DOHH2 (cell line): Measurements from ENCODE around the gene LETM1.

ENCODE experiments used
- H3F3A ChIP-seq: fragments of 200-600 bp; sonication (generic), shearing (Covaris generic); 2 replicates; pipeline ENCODE4 v1.6.0; 2016; ENCODE audit warnings: antibody characterized with exemption, mild to moderate bottlenecking; ENCODE audit not compliant: control insufficient read depth, insufficient read depth
- H3K27ac ChIP-seq: fragments of 200-600 bp; sonication (generic); 2 replicates; pipeline ENCODE4 v1.5.1; 2014; ENCODE audit warnings: low read depth, mild to moderate bottlenecking, low read length, moderate library complexity
- H3K27me3 ChIP-seq: fragments of 200-600 bp; sonication (generic); 2 replicates; pipeline ENCODE4 v1.6.1; 2014; ENCODE audit warnings: mild to moderate bottlenecking, low read length, mixed read lengths; ENCODE audit not compliant: control insufficient read depth
- H3K36me3 ChIP-seq: fragments of 200-600 bp; sonication (generic); 2 replicates; pipeline ENCODE4 v1.6.1; 2014; ENCODE audit warnings: mild to moderate bottlenecking, low read length, moderate library complexity, mixed read lengths; ENCODE audit not compliant: control insufficient read depth
- H3K4me1 ChIP-seq: fragments of 200-600 bp; sonication (generic); 2 replicates; pipeline ENCODE4 v1.6.1; 2014; ENCODE audit warnings: mild to moderate bottlenecking, low read length, mixed read lengths; ENCODE audit not compliant: control insufficient read depth
- H3K4me2 ChIP-seq: fragments of 200-600 bp; sonication (generic); 2 replicates; pipeline ENCODE4 v1.6.0; 2014; ENCODE audit warnings: mild to moderate bottlenecking, low read length, moderate library complexity
- H3K4me3 ChIP-seq: fragments of 200-600 bp; sonication (generic); 2 replicates; pipeline ENCODE4 v1.5.1; 2014; ENCODE audit warnings: mild to moderate bottlenecking, low read length, mixed read lengths
- H3K79me2 ChIP-seq: fragments of 200-600 bp; sonication (generic); 2 replicates; pipeline ENCODE4 v1.6.1; 2014; ENCODE audit warnings: mild to moderate bottlenecking, low read length, mixed read lengths; ENCODE audit not compliant: control insufficient read depth
- H3K9me2 ChIP-seq: fragments of 200-600 bp; sonication (generic); replicated peaks from 2 replicates; pipeline ENCODE4 v1.6.1; 2014; ENCODE audit warnings: mild to moderate bottlenecking, low read length, mixed read lengths; ENCODE audit not compliant: control insufficient read depth
- H3K9me3 ChIP-seq: fragments of 200-600 bp; sonication (generic); 2 replicates; pipeline ENCODE4 v1.6.1; 2014; ENCODE audit warnings: antibody characterized with exemption, low read length, mixed read lengths; ENCODE audit not compliant: control insufficient read depth, insufficient read depth
- H4K20me1 ChIP-seq: fragments of 200-600 bp; sonication (generic); 2 replicates; pipeline ENCODE4 v1.6.0; 2014; ENCODE audit warnings: low read depth, mild to moderate bottlenecking, antibody characterized with exemption, low read length, moderate library complexity; ENCODE audit not compliant: control insufficient read depth, insufficient read depth
- EZH2phosphoT487 ChIP-seq: fragments of 200-600 bp; sonication (generic); IDR thresholded peaks from 2 replicates; pipeline ENCODE4 v1.6.1; 2017; ENCODE audit warnings: borderline replicate concordance, mild to moderate bottlenecking, antibody characterized with exemption, low read length, moderate library complexity, mixed read lengths
- TF ChIP-seq, protein P1 (sequence below): fragments of 200-600 bp; sonication (generic); IDR thresholded peaks from one replicate; pipeline ENCODE4 v1.5.1; 2014; ENCODE audit warnings: antibody characterized with exemption, mild to moderate bottlenecking, low read depth, low read length; ENCODE audit not compliant: poor library complexity, severe bottlenecking

The LETM1 gene

DNA sequence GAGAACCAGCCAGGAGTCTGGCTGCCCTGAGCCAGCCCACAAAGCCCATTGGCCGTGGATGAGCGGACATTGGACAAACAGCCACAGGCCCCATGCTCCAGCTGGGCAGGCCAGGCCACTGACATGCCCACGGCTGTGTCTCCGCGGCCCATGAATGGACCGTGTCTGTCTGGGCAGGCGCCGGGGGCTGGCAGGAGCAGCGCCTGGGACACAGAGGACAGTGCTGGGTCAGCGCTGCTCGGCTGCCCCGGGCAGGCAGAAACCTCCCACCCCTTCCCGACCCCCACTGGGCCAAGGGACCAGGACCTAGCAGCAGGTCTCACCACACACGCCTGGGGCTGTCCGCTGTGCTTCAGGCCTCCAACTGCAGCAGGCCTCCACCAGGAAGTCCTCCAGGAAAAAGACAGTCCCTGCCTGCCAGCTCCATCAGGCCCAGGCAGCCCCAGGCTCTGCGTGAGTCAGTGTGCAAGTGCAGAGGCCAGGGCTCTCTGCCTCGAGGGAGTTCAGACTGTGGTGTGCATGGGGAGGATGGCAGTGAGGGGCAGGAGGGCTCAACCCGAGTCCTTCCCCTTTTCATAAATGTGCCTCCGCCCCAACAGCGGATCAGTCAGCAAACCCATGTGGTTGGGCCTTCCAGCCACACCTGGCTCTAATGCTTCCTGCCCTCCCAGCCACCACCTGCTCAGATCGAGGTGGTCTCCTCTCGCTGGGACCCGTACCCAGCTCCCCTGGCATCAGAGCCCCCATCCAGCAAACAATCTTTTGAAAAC is 80.0 kb downstream of the LETM1 start:
- TF ChIP-seq, protein P1, sequence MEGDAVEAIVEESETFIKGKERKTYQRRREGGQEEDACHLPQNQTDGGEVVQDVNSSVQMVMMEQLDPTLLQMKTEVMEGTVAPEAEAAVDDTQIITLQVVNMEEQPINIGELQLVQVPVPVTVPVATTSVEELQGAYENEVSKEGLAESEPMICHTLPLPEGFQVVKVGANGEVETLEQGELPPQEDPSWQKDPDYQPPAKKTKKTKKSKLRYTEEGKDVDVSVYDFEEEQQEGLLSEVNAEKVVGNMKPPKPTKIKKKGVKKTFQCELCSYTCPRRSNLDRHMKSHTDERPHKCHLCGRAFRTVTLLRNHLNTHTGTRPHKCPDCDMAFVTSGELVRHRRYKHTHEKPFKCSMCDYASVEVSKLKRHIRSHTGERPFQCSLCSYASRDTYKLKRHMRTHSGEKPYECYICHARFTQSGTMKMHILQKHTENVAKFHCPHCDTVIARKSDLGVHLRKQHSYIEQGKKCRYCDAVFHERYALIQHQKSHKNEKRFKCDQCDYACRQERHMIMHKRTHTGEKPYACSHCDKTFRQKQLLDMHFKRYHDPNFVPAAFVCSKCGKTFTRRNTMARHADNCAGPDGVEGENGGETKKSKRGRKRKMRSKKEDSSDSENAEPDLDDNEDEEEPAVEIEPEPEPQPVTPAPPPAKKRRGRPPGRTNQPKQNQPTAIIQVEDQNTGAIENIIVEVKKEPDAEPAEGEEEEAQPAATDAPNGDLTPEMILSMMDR: no peak
- TF ChIP-seq EZH2phosphoT487: no peak
- no peaks in the 10 kb centered on the region for H3F3A ChIP-seq
- no peaks in the 10 kb centered on the region for H4K20me1 ChIP-seq
- H3K9me2 ChIP-seq: no peaks in the 10 kb centered on the region
- H3K27me3 ChIP-seq: 0 out of 2 replicates have a peak, but pooled peaks cover 2% of the 10 kb centered on the region
- H3K36me3 ChIP-seq: no peaks in the 10 kb centered on the region
- H3K4me2 ChIP-seq: no peak overlapping the region
- no peaks in the 10 kb centered on the region for H3K79me2 ChIP-seq
- no peak overlapping the region for H3K27ac ChIP-seq
- H3K9me3 ChIP-seq: no peaks in the 10 kb centered on the region
- no peak overlapping the region for H3K4me3 ChIP-seq
- H3K4me1 ChIP-seq: no peaks in the 10 kb centered on the region; the same call in 1 of the 2 replicates

DNA sequence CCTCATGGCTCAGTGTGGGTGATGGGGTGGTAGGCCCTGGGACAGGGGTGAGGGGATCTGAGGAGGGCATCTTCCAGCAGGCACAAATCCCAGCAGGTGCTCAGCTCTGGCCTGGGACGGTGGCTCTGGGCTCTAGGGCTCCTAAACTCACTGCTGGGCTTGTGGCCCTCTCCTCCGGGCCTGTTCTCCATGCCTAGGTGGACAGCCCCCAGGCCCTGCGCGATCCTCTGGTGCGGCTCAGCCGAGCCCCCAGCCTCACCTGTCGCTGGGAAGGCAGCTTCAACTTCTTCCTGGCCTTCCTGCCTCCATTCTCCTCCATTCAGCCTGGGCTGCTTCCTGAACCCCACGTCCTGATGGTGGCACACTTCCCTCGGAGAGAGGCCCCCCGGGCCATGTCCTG is 82.2 kb downstream of the LETM1 start:
- H4K20me1 ChIP-seq: no peaks in the 10 kb centered on the region
- H3K27ac ChIP-seq: no peak overlapping the region
- H3K4me1 ChIP-seq: peaks cover 6% of the 10 kb centered on the region

DNA sequence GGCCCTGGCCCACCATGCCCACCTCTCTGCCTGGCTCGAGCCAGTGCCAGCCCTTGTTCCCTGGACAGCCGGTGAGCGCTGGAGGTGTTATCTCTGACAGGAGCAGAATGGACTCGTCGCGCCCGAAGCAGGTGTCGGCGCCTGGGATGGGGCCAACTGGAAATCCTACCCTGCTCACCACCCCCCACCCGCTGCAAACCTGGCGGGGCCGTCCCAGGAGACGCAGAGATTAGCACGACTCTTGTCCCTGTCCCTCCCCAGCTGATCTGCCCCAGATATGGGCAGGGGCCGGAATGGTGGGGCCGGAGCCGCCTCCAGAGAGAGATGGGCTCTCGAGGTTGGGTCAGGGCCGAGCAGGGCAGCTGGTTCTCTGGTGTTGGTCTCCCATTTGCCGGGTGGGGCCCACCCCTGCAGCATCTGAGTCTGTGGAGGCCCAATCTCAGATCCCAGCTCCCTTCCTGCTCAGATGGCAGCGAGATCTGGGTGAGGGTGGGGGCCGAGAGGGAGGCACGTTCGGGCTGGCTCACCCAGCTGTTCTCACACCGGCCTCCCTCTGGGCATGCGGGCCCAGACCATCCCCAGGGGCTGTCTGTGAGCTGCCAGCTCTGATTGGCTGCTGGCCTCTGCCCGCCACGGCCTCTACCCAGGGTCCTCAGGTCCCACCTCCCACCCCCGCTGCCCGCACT is 83.0 kb downstream of the LETM1 start:
- peaks cover 21% of the 10 kb centered on the region for H3K27me3 ChIP-seq
- H4K20me1 ChIP-seq: no peaks in the 10 kb centered on the region
- H3K27ac ChIP-seq: no peak overlapping the region
- no peaks in the 10 kb centered on the region for H3K79me2 ChIP-seq
- H3K4me1 ChIP-seq: peaks cover 14% of the 10 kb centered on the region
- no peaks in the 10 kb centered on the region for H3K9me2 ChIP-seq
- H3K9me3 ChIP-seq: no peaks in the 10 kb centered on the region
- no peaks in the 10 kb centered on the region for H3F3A ChIP-seq
- no peaks in the 10 kb centered on the region for H3K36me3 ChIP-seq
- no peak overlapping the region for H3K4me2 ChIP-seq
- TF ChIP-seq EZH2phosphoT487: no peak
- TF ChIP-seq, protein P1: no peak
- no peak overlapping the region for H3K4me3 ChIP-seq

More for the DNA sequence above, 82.2 kb downstream of the LETM1 start:
- Histone ChIP-seq H3K9me3 (no peaks in the 10 kb centered on the region), H3K27me3 (peaks cover 13% of the 10 kb centered on the region), H3K9me2 (no peaks in the 10 kb centered on the region), H3K79me2 (no peaks in the 10 kb centered on the region), H3K36me3 (no peaks in the 10 kb centered on the region), H3F3A (no peaks in the 10 kb centered on the region), H3K4me3 (no peak overlapping the region), H3K4me2 (no peak overlapping the region)
- TF ChIP-seq EZH2phosphoT487: no peak
- TF ChIP-seq, protein P1: no peak
